Kidney (tissue), 14 donors: Measurements from ENCODE around the gene LSM8. TPM values are rescaled to one million over a fixed set of nuclear protein-coding genes. Genes with fewer than 3 reads are reported as not detected.

Experiments used
- DNase-seq, 5 donors: peaks; one replicate each; pipeline ENCODE4 v3.0.0-alpha.2; 2013 to 2020
- FAIRE-seq: peaks from 2 replicates; lab custom pipeline; 2012; peaks lifted over from hg19 to GRCh38; lab: Jason Lieb, UNC
- H3K27ac ChIP-seq, 2 donors: one replicate each; pipeline ENCODE4 v1.7.0; 2013; ENCODE audit warnings: low read depth in 2 of 2, low read length in 2 of 2, inconsistent platforms in 1 of 2
- H3K27me3 ChIP-seq: one replicate; pipeline ENCODE4 v1.7.1; 2013; ENCODE audit warnings: low read length, inconsistent platforms; ENCODE audit not compliant: control insufficient read depth, insufficient read depth
- H3K36me3 ChIP-seq, 3 donors: one replicate each; pipeline versions ENCODE4 v1.7.0 to v1.7.1; 2013; ENCODE audit warnings: low read length in 3 of 3, control low read depth in 1 of 3, inconsistent platforms in 1 of 3; ENCODE audit not compliant: insufficient read depth in 3 of 3, control insufficient read depth in 2 of 3
- H3K4me1 ChIP-seq, 3 donors: one replicate each; pipeline versions ENCODE4 v1.7.0 to v1.7.1; 2013; ENCODE audit warnings: low read length in 3 of 3, inconsistent platforms in 1 of 3, low read depth in 1 of 3; ENCODE audit not compliant: control insufficient read depth in 2 of 3, insufficient read depth in 2 of 3
- H3K4me3 ChIP-seq, 3 donors: one replicate each; pipeline versions ENCODE4 v1.7.0 to v1.8.1; 2013; ENCODE audit warnings: low read length in 3 of 3, control low read depth in 1 of 3, inconsistent platforms in 1 of 3
- H3K9ac ChIP-seq, 3 donors: one replicate each; pipeline versions ENCODE4 v1.7.0 to v1.7.1; 2013; ENCODE audit warnings: low read length in 3 of 3, control low read depth in 1 of 3, inconsistent platforms in 1 of 3
- H3K9me3 ChIP-seq, 3 donors: one replicate each; pipeline versions ENCODE4 v1.7.0 to v1.7.1; 2013; ENCODE audit warnings: low read length in 3 of 3, control low read depth in 1 of 3, inconsistent platforms in 1 of 3; ENCODE audit not compliant: control insufficient read depth in 2 of 3, insufficient read depth in 1 of 3
- CTCF ChIP-seq: IDR thresholded peaks from 3 replicates; pipeline ENCODE4 v1.5.1; 2012; ENCODE audit warnings: mild to moderate bottlenecking, moderate library complexity, borderline replicate concordance; ENCODE audit not compliant: insufficient read depth; ENCODE audit errors: extremely low read depth
- intact Hi-C: fragments of 100-400 bp; cut with DNase I; formaldehyde crosslinking; loops from one replicate; pipeline ENCODE4 v1.11.1; 2022
- polyA plus RNA-seq: library from polyadenylated mRNA; stranded (reverse); fragments of 350-450 nt; fragmentation: Illumina TruSeq; extraction: RNeasy Lipid Tissue Mini Kit (QIAGEN cat#74804); gene quantifications from one replicate; pipeline ENCODE4 v1.2.3, GENCODE V29; 2014; ENCODE audit warnings: low read depth, low replicate concordance; ENCODE audit not compliant: insufficient read depth
- total RNA-seq: library from RNA; stranded (reverse); fragmentation: NEBNext Ultra II Directional; extraction: Animal tissue kit (Norgen Biotek cat#: 25700); gene quantifications from one replicate; pipeline ENCODE4 v1.2.1, GENCODE V29; 2021
- donor health status: control.
- donor health status: control.
- donor health status: control.
- donor health status: control.
- donor health status: control.
- donor health status: DM: yes; HTN: yes; CAD: no.
- donor health status: Normal renal cell carcinoma (clear cell type).

Gene LSM8
- total and polyA plus RNA-seq, 2 donors from 2014 or later: 27.4 to 28.2 TPM

GRCh38 chr7:118195837-118196474, 12.0 kb downstream of the LSM8 start:
- peak; percentile 82 for FAIRE-seq

GRCh38 chr7:118202061-118202460, 18.1 kb downstream of the LSM8 start:
- no peak for TF ChIP-seq CTCF
- DNase-seq (no peak), FAIRE-seq (no peak)
- intact Hi-C loops: no loop called here
- Histone ChIP-seq H3K36me3 (no peaks in the 10 kb centered on the region), H3K27me3 (no peaks in the 10 kb centered on the region), H3K9me3 (no peaks in the 10 kb centered on the region), H3K27ac (no peak overlapping the region), H3K9ac (no peak overlapping the region), H3K4me3 (no peak overlapping the region), H3K4me1 (no peaks in the 10 kb centered on the region)

More at GRCh38 chr7:118195837-118196474, 12.0 kb downstream of the LSM8 start:
- H3K27me3 ChIP-seq: no peaks in the 10 kb centered on the region
- H3K9ac ChIP-seq: no peak overlapping the region
- DNase-seq: peak in 3 of 5 donors; percentile 42 to 78 (median 75)
- peak; percentile 62 for TF ChIP-seq CTCF
- intact Hi-C loops: no loop called here
- H3K27ac ChIP-seq: no peak overlapping the region
- no peaks in the 10 kb centered on the region for H3K4me1 ChIP-seq
- H3K36me3 ChIP-seq: peaks cover 0 to 16% (median 3%) of the 10 kb centered on the region in 3 donors
- no peaks in the 10 kb centered on the region for H3K9me3 ChIP-seq
- H3K4me3 ChIP-seq: no peak overlapping the region

GRCh38 chr7:118214051-118214832, 30.3 kb downstream of the LSM8 start:
- H3K4me1 ChIP-seq: no peaks in the 10 kb centered on the region
- peak; percentile 85 to 96 (median 95) for DNase-seq
- FAIRE-seq: no peak
- peak overlapping the region; percentile 65 to 96 (median 85) for H3K4me3 ChIP-seq
- H3K27ac ChIP-seq: peak overlapping the region; percentile 40 to 65
- H3K27me3 ChIP-seq: no peaks in the 10 kb centered on the region
- no peaks in the 10 kb centered on the region for H3K9me3 ChIP-seq
- H3K36me3 ChIP-seq: no peaks in the 10 kb centered on the region
- peak overlapping the region; percentile 62 to 88 (median 77) for H3K9ac ChIP-seq
- intact Hi-C loops: no loop called here
- no peak for TF ChIP-seq CTCF
